ENCODE data around the gene MYH8. TPM values are rescaled to one million over a fixed set of nuclear protein-coding genes. Genes with fewer than 3 reads are reported as not detected.

The MYH8 gene
- total and polyA plus RNA-seq, 4 experiments from 2014 or later = not detected

GRCh38 chr17:10357768-10358167 is 64.0 kb downstream of the MYH8 start:
- H3K4me3 Mint-ChIP-seq = no peak overlapping the region
- no peak overlapping the region for H3K27ac Mint-ChIP-seq
- ChIA-PET POLR2A (ENCODE audit: partially characterized antibody) (no interaction called here), CTCF (ENCODE audit: partially characterized antibody) (no interaction called here)
- H3K9me3 ChIP-seq (ENCODE audit: control insufficient read depth in 1 of 2, low read length in 2 of 2) = no peaks in the 10 kb centered on the region
- peak in 1 of 5 donors; percentile 1 for DNase-seq
- H3K4me3 ChIP-seq (ENCODE audit: low read length in 2 of 2) = no peak overlapping the region
- intact Hi-C loops (cut with micrococcal nuclease) = loop anchor here (10.0 kb wide), 1 partner anchor 433 kb away; no protein-coding TSS in a partner anchor
- no peaks in the 10 kb centered on the region for H3K36me3 ChIP-seq (ENCODE audit: insufficient read depth, low read length)
- H3K27me3 Mint-ChIP-seq = no peaks in the 10 kb centered on the region
- H3K27ac ChIP-seq (ENCODE audit: low read depth, low read length) = no peak overlapping the region
- H3K27me3 ChIP-seq (ENCODE audit: insufficient read depth, low read length) = no peaks in the 10 kb centered on the region
- no peaks in the 10 kb centered on the region for H3K36me3 Mint-ChIP-seq
- no peaks in the 10 kb centered on the region for H3K4me1 Mint-ChIP-seq
- H3K4me1 ChIP-seq (ENCODE audit: insufficient read depth, low read length) = no peaks in the 10 kb centered on the region
- peaks cover 0 to 2% (median 0%) of the 10 kb centered on the region in 8 donors for H3K9me3 Mint-ChIP-seq

GRCh38 chr17:10354651-10355050 is 67.1 kb downstream of the MYH8 start:
- H3K9me3 ChIP-seq (ENCODE audit: control insufficient read depth in 1 of 2, low read length in 2 of 2) = no peaks in the 10 kb centered on the region
- no peak overlapping the region for H3K27ac ChIP-seq (ENCODE audit: low read depth, low read length)
- H3K4me1 Mint-ChIP-seq = no peaks in the 10 kb centered on the region
- no peaks in the 10 kb centered on the region for H3K4me1 ChIP-seq (ENCODE audit: insufficient read depth, low read length)
- no peaks in the 10 kb centered on the region for H3K27me3 ChIP-seq (ENCODE audit: insufficient read depth, low read length)
- no peaks in the 10 kb centered on the region for H3K36me3 Mint-ChIP-seq
- H3K36me3 ChIP-seq (ENCODE audit: insufficient read depth, low read length) = no peaks in the 10 kb centered on the region
- ChIA-PET POLR2A (ENCODE audit: partially characterized antibody) (no interaction called here), CTCF (ENCODE audit: partially characterized antibody) (interaction anchor here (0.7 to 1.4 kb wide), 3 partner anchors 14 to 262 kb away, joined by 3 to 4 read pairs (median 4); no protein-coding TSS in a partner anchor)
- intact Hi-C loops (cut with micrococcal nuclease) = loop anchor here (10.0 kb wide), 1 partner anchor 430 kb away; no protein-coding TSS in a partner anchor
- H3K27me3 Mint-ChIP-seq = no peaks in the 10 kb centered on the region
- no peak for DNase-seq
- H3K4me3 ChIP-seq (ENCODE audit: low read length in 2 of 2) = no peak overlapping the region
- H3K27ac Mint-ChIP-seq = no peak overlapping the region
- peaks cover 0 to 2% (median 0%) of the 10 kb centered on the region in 8 donors for H3K9me3 Mint-ChIP-seq
- no peak overlapping the region for H3K4me3 Mint-ChIP-seq

GRCh38 chr17:10352893-10353292 is 68.9 kb downstream of the MYH8 start:
- Histone ChIP-seq H3K4me1 (ENCODE audit: insufficient read depth, low read length) (no peaks in the 10 kb centered on the region), H3K4me3 (ENCODE audit: low read length in 2 of 2) (no peak overlapping the region), H3K36me3 (ENCODE audit: insufficient read depth, low read length) (no peaks in the 10 kb centered on the region), H3K9me3 (ENCODE audit: control insufficient read depth in 1 of 2, low read length in 2 of 2) (no peaks in the 10 kb centered on the region), H3K27me3 (ENCODE audit: insufficient read depth, low read length) (no peaks in the 10 kb centered on the region), H3K27ac (ENCODE audit: low read depth, low read length) (no peak overlapping the region)
- POLR2A ChIA-PET (ENCODE audit: partially characterized antibody) = no interaction called here
- Mint-ChIP-seq H3K9me3 (peaks cover 0 to 2% (median 0%) of the 10 kb centered on the region in 8 donors), H3K4me3 (no peak overlapping the region), H3K36me3 (no peaks in the 10 kb centered on the region), H3K27me3 (no peaks in the 10 kb centered on the region), H3K27ac (no peak overlapping the region), H3K4me1 (no peaks in the 10 kb centered on the region)
- CTCF ChIA-PET (ENCODE audit: partially characterized antibody) = no interaction called here
- intact Hi-C loops (cut with micrococcal nuclease) = loop anchor here (10.0 kb wide), 1 partner anchor 428 kb away; no protein-coding TSS in a partner anchor
- DNase-seq = no peak

- POLR2A ChIA-PET (ENCODE audit: partially characterized antibody) = no interaction called here
- CTCF ChIA-PET (ENCODE audit: partially characterized antibody) = no interaction called here
Observed at GRCh38 chr17:10349403-10349802, 72.3 kb downstream of the MYH8 start.

GRCh38 chr17:10344816-10345215 is 76.9 kb downstream of the MYH8 start:
- no peak overlapping the region for H3K27ac Mint-ChIP-seq
- CTCF ChIA-PET (ENCODE audit: partially characterized antibody) = no interaction called here
- no peaks in the 10 kb centered on the region for H3K36me3 Mint-ChIP-seq

More at GRCh38 chr17:10349403-10349802, 72.3 kb downstream of the MYH8 start:
- H3K36me3 Mint-ChIP-seq = no peaks in the 10 kb centered on the region
- H3K27me3 ChIP-seq (ENCODE audit: insufficient read depth, low read length) = no peaks in the 10 kb centered on the region
- peaks cover 0 to 2% (median 0%) of the 10 kb centered on the region in 8 donors for H3K9me3 Mint-ChIP-seq
- H3K4me1 Mint-ChIP-seq = no peaks in the 10 kb centered on the region
- intact Hi-C loops (cut with micrococcal nuclease) = no loop called here
- H3K4me3 ChIP-seq (ENCODE audit: low read length in 2 of 2) = no peak overlapping the region
- H3K27me3 Mint-ChIP-seq = no peaks in the 10 kb centered on the region
- no peaks in the 10 kb centered on the region for H3K36me3 ChIP-seq (ENCODE audit: insufficient read depth, low read length)
- no peak overlapping the region for H3K27ac Mint-ChIP-seq
- no peak overlapping the region for H3K4me3 Mint-ChIP-seq
- H3K9me3 ChIP-seq (ENCODE audit: control insufficient read depth in 1 of 2, low read length in 2 of 2) = no peaks in the 10 kb centered on the region
- H3K4me1 ChIP-seq (ENCODE audit: insufficient read depth, low read length) = no peaks in the 10 kb centered on the region
- no peak for DNase-seq
- no peak overlapping the region for H3K27ac ChIP-seq (ENCODE audit: low read depth, low read length)

More at GRCh38 chr17:10344816-10345215, 76.9 kb downstream of the MYH8 start:
- H3K4me3 Mint-ChIP-seq = no peak overlapping the region
- no peak overlapping the region for H3K4me3 ChIP-seq (ENCODE audit: low read length in 2 of 2)
- POLR2A ChIA-PET (ENCODE audit: partially characterized antibody) = no interaction called here
- no peak for DNase-seq
- H3K27ac ChIP-seq (ENCODE audit: low read depth, low read length) = no peak overlapping the region
- no peaks in the 10 kb centered on the region for H3K27me3 ChIP-seq (ENCODE audit: insufficient read depth, low read length)
- H3K4me1 Mint-ChIP-seq = no peaks in the 10 kb centered on the region
- intact Hi-C loops (cut with micrococcal nuclease) = no loop called here
- no peaks in the 10 kb centered on the region for H3K9me3 ChIP-seq (ENCODE audit: control insufficient read depth in 1 of 2, low read length in 2 of 2)
- no peaks in the 10 kb centered on the region for H3K27me3 Mint-ChIP-seq
- peaks cover 0 to 2% (median 0%) of the 10 kb centered on the region in 8 donors for H3K9me3 Mint-ChIP-seq
- H3K36me3 ChIP-seq (ENCODE audit: insufficient read depth, low read length) = no peaks in the 10 kb centered on the region
- no peaks in the 10 kb centered on the region for H3K4me1 ChIP-seq (ENCODE audit: insufficient read depth, low read length)

Other genes starting within 250 kb of the MYH8 start
- gene GAS7, start 223.3 kb downstream of the MYH8 start, total RNA-seq = 1 to 10 TPM; 4.6 to 5.2 TPM
- gene GAS7, start 223.3 kb downstream of the MYH8 start, polyA plus RNA-seq = 1 to 10 TPM in 1 of 2 donors, under 1 TPM in 1; 0.42 to 1.3 TPM
- not detected for gene MYH13, start 48.9 kb downstream of the MYH8 start, total RNA-seq
- gene MYH13, start 48.9 kb downstream of the MYH8 start, polyA plus RNA-seq = not detected
- gene MYH4, start 47.6 kb upstream of the MYH8 start, total RNA-seq = not detected
- gene MYH4, start 47.6 kb upstream of the MYH8 start, polyA plus RNA-seq = not detected
- not detected for gene MYH1, start 96.6 kb upstream of the MYH8 start, total RNA-seq
- gene MYH1, start 96.6 kb upstream of the MYH8 start, polyA plus RNA-seq = not detected
- gene MYH2, start 127.7 kb upstream of the MYH8 start, total RNA-seq = not detected
- gene MYH2, start 127.7 kb upstream of the MYH8 start, polyA plus RNA-seq = not detected
- gene MYH3, start 235.4 kb upstream of the MYH8 start, total RNA-seq = 10 to 100 TPM in 1 of 2 experiments, 1 to 10 TPM in 1; 8.6 to 11.5 TPM
- under 1 TPM in 1 of 2 donors, not detected in 1; 0.47 TPM for gene MYH3, start 235.4 kb upstream of the MYH8 start, polyA plus RNA-seq

Data from CD4-positive, alpha-beta memory T cell (primary cell).